ENCODE data around the gene GCK.
A peak's percentile ranks its signal among the peaks of the same experiment; 100 is the strongest.

GCK gene

DNA sequence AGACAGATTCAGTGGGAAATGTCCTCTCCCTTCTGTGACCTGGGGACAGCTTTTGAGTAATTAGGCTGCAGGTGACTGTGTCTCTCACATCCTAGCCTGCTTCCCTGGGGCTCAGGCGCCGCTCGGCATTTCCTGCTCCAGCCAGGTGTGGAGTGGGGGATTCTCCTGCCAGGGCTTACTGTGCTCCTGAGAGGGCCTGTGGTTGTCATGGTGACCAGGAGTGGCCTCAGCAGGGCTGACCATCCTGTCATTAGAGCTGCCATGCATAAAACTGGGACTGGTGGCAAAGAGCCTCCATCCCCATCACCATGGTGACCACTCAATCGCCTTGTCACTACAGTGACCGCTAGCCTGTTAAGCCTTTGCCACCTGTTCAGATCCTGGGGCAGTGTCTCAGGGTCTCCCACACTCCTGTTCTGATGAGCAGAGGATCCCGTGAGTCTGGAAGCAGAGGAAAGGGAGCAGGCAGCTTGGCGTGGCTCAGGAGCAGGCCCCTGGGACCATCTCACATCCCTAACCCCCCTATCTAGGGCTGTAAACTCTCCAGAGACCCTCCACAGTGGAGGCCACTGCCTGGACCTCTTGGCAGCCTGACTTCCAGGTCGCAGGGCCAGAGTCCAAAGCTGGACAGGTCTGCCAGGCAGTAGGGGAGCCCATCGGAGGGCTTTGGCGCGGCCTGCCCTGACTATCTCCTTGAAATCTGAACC, at the start of gene GCK:
Gene GCK, minus strand, starts transcription at position 154 of the 707 bp plus-strand sequence. CDS start 486 bp downstream, outside the sequence.
- DNase-seq: peak; percentile 51 to 88

GRCh38 chr7:44238116-44238695, 49.0 kb upstream of the GCK start:
- no peak for DNase-seq

DNA sequence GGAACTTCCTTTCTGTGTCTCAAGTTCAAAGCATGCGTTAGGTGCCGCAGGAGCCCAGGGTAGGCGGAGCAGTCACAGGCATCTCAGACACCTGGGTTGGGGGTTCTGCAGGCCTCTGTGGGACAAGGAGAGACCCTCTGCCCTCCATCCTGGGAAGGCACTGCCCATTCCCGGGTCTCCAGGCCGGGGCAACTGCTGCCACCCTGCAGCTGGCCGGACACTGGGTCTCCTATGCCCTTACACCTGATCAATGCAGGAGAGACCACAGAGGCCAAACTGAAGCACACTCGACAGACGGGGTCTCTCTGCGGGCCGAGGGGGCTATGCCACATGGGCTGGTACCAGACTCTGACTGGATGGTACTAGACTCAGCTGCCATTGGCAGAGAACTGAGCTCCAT, 48.5 kb upstream of the GCK start:
- no peak for DNase-seq

GRCh38 chr7:44236333-44236728, 47.1 kb upstream of the GCK start:
- no peak for DNase-seq

DNA sequence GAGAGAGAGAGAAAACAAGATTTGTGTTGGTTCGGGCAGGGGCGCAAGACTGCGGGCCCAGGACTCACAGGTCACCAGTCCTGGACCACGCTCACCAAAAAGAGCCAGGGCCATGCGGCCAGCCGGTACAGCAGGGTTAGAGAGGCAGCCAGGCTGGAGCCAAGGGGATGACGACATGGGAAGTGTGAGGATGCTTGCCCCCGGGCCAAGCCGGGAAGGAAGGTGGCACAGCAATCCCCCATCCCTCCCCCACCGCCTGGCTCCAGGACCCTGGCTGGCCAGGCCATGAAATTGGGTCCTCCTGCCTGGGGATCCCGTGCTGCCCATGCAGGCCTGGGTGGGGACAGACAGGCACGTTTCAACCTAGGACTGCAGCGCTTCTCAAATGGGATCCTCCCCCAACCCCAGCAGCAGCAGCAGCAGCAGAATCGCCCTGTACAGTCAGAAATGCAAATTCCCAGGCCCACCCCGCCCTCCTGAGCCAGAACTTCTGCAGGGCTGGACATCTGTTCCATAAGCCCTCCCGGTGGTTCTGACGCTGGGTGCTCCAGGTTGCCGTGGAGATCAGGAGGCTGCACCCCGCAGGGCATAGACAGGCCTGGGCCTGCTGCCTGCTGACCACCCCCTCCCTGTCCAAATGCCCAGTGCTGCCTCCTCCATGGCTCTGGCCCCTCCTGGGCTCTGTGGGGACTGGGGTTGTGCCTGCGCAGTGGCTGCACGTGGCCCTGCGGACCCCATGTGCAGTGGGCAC, 46.5 kb upstream of the GCK start:
- peak; percentile 37 to 66 for DNase-seq

DNA sequence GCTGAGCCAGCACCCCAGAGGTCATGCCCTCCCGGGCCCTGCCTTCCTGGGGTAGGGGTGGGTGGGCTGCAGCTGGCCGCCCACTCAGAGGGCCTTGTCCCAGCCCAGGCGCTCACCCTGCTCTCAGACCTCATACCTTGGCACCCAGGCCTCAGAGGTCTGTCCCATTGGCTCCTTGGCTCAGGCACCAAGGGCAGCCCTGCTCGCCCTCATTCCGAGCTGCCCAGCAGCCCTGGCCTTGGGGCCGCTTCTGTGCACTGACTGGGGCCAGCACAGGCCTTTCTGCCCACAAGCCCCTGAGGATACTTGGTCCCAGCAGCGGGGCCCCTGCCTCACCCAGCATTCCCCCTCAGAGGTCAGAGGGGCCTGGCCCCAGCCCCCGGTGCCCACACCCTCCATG, 45.8 kb upstream of the GCK start:
- DNase-seq: no peak

- DNase-seq: no peak
These were observed 43.9 kb upstream of the GCK start for GRCh38 chr7:44232901-44233715.

DNA sequence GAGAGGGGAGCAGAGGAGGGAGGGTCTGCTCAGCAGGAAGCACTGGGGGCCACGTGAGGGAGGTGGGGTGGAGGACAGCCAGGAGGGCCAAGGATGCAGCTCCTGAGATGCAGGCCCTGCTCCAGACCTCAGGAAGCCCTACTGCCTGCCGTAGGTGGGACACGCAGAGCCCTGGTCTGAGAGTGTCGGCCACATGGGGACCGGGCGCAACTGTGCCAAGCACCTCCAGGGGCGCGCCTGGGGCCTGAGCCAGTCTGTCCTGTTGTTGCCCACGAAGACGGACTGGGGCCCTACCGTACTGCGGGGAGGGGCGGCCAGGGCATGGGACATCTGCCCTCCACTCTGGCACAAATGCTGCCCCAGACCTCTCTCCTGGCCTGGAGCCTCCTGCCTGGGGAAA, 43.2 kb upstream of the GCK start:
- no peak for DNase-seq

DNA sequence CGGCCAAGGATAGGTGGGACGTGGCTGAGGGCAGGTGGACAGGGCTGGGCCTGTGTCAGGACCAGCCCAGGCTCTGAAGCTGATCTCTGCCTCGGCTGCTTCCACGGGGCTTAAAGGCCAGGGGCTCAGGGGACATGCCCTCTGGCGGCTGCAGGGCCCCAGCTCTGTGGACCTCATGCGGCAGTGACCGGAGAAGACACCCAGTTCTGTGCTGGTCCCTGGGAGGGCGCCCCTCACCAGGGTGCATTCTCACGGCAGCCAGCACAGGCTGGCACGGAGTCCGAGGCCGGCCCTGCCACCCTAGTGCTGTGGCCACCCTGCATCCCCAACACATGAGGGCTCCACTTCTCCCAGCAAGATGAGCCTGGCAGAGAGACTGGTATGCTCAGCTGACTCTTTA, 41.8 kb upstream of the GCK start:
- no peak for DNase-seq

GRCh38 chr7:44230286-44230685, 41.0 kb upstream of the GCK start:
- DNase-seq: no peak

DNA sequence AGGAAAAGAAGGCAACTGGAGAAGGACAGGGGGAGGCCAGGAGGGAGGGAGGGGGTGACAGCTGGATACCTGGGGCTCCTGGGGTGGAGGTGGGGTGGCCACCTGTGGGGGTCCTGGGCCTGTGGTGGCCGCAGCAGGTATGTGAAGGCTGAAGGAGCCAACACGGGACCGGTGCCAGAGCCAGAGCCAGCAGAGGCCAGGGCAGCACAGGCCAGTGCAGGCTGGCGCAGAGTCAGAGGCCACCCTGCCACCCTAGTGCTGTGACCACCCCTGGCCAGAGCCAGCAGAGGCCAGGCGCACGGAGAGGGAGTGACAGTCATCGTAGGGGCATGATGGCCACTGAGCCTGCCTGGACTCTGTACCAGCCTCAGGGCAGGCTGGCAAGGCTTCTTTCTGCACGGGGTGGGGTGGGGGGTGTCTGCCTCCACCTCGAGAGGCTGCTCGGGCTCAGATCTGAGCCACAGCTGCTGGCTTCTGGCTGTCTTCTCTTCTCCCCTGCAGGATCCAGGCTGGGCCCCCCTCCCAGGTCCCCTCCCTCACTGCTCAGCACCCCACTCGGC, 40.4 kb upstream of the GCK start:
- DNase-seq: no peak

DNA sequence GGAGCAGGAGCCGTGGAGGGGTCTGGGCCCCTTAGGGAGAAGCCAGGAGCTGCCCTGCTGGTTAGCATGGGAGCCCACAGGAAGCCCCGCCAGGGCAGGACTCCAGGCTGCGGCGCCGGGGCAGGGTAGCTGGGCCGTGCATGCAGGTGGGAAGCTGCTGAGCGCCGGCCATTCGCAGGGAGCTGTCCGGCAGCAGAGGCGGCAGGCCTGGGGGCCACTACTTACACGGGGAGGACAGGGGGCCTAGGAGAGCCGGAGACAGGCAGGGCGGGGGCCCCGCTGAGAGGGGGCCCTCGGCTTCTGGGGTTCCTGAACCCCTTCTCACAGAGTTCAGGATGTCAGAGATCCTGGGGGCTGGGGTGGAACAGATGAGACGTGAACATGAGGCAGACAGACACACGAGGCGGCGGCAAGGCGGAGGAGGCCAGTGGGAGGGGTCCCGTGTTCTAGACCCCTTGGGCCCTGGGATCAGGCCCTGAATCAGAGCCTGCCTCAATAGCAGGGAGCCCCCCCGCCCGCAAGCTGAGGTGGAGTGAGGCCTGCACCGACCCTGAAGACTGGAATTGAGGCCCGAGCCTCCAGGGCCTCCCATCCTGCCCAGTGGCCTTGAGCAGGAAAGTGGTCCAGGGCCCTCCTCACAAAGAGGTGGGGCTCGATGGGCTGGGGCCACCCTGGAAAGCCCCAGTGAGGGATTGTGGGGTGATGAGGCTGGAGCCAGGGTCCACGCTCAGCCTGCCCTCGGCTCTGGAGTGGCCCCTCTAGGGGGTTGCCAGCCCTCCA, 39.5 kb upstream of the GCK start:
- DNase-seq: no peak

DNA sequence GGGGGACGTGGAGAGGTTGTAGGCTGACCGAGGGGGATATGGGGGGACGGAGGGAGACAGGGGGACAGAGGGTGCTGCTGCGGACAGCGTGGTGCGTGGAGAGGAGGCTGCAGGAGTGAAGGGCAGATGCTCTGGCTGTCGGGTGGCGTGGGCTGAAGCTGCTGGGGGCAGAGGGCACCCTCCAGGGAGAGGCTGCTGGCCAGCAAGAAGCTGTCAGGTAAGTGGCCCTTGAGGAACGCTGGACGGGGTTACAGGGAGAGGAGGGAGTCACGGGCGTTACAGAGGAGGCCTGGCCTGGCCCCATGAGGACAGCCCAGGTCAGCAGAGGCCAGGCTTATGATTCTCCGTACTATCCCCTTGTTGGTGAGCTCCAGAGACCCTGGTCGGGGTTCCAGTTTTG, 38.7 kb upstream of the GCK start:
- DNase-seq: no peak

GRCh38 chr7:44226396-44226753, 37.1 kb upstream of the GCK start:
- DNase-seq: no peak

DNA sequence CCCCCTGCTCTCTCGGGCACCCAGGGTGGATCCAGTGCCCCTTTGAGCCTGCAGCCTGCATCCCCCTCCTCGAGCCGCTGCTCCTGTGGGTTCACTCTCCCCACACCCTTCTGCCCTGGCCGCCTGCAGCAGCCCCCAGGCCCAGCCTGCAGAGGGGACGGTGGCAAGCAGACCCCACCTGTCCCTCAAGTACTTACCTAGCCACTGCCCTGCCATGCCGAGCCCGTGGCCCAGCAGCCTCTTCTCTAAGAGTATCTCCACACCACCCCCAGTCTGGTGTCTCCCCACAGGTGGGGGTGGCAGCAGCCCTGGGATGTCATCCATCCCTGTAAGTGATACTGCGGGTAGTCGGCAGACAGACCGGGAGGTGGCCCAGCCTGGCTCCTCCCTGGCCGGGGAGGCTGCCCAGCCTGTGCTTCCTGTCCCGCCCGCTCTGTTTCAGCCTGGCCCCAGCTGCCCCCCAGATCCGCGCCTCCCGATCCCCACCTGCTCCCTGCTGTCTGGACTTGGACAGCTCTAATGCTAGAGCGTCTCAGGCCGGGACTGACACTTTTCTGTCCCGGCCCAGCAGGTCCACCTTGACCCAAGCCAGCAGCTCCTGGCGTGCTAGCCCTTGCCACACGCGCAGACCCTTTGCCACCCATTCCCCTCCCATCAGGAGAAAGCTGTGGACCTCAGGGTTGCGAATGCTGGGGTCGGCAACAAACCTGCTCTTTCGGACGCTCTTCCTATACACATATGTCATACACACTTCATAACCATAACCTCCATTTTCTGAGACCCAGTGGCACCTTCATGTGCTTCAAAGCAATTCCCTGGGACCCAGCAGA, 36.5 kb upstream of the GCK start:
- DNase-seq: peak in 1 of 2 experiments; percentile 41

DNA sequence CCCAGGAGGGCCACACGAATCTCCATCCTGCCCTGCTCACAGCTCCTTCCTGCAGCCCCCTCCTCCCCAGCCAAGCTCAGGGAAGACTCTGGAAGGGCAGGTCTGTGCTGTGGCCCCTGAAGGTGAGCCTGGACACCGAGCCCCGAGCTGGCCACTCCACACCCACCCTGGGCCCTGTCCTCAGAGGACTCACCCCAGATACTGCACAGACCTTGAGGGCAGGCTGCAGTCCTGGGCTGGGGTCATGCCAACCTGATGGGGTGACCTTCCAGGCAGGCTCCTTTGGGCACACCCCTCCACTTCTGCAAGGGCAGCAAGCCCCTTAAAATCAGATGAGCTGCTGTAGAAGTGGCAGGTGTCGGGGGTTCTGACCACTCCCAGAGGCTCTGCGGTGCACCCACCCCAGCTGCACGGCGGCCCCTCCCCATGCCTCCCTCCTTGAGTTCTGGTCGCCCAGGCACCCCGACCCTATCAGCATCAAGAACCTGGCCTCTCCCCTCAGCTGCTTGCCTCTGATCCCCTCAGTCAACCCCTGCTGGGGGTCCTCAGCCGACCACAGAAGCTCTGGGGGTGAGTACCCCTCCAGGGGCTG, 35.8 kb upstream of the GCK start:
- DNase-seq: no peak

GRCh38 chr7:44224080-44224973, 35.1 kb upstream of the GCK start:
- peak; percentile 77 to 87 for DNase-seq

- peak; percentile 75 to 84 for DNase-seq
These were observed 34.3 kb upstream of the GCK start for GRCh38 chr7:44223362-44224079.

- DNase-seq: peak in 1 of 2 experiments; percentile 60
These were observed 33.6 kb upstream of the GCK start for GRCh38 chr7:44222776-44223261.
